GM06990 (cell line): ENCODE measurements around the gene C6orf163.
A peak's percentile ranks its signal among the peaks of the same experiment; 100 is the strongest.

Experiments
- DNase-seq: peaks from one replicate; pipeline ENCODE4 v3.0.0-alpha.2; 2011; ENCODE audit not compliant: insufficient read length; ENCODE audit errors: extremely low read depth
- H3K27me3 ChIP-seq: replicated peaks from 2 replicates; pipeline ENCODE4 v1.6.0; 2011; ENCODE audit warnings: low read length; ENCODE audit not compliant: control insufficient read depth, insufficient read depth
- H3K36me3 ChIP-seq: 2 replicates; pipeline ENCODE4 v1.5.1; 2011; ENCODE audit warnings: low read length; ENCODE audit not compliant: control insufficient read depth, insufficient read depth
- H3K4me3 ChIP-seq: replicated peaks from 2 replicates; pipeline ENCODE4 v1.5.1; 2011; ENCODE audit warnings: low read depth, mild to moderate bottlenecking, control low read depth, low read length
- TF ChIP-seq, protein P1 (sequence below): IDR thresholded peaks from 2 replicates; pipeline ENCODE4 v1.5.1; 2011; ENCODE audit warnings: low read length, control low read depth, mild to moderate bottlenecking, inconsistent platforms; ENCODE audit not compliant: insufficient read depth, poor library complexity, severe bottlenecking

The C6orf163 gene

DNA sequence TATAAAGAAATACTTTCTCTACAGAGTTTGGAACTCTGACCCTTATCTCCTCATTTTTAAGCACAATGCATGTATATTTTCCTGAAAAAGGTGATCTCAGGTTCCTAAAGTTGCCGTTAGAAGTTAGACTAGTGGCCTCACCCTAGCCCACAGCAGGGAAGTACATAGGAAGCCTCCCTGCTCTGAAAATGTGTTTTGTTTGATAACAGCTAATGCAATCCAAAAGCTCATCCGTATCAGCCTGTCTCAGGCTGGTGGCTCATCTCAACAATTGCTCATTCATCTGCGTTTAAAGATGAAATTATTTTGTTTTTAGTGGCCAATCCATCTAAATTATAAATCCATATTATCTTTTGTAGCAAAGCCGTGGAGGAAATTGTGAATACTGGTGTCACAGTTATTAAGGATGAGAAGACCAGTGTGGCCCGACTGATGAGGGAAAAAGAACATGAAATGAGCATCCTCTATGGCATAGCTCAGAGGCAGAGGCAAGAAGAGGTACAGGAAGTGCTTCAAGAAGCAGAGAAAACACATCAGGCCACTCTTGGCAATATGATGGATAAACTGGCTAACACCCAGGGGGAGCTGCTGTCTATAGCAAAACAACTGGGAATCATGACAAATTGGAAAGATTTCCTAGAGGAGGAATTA is 20.1 kb downstream of the C6orf163 start:
- Histone ChIP-seq H3K4me3 (no peak overlapping the region), H3K36me3 (no peaks in the 10 kb centered on the region), H3K27me3 (no peaks in the 10 kb centered on the region)
- no peak for DNase-seq
- TF ChIP-seq, protein P1, sequence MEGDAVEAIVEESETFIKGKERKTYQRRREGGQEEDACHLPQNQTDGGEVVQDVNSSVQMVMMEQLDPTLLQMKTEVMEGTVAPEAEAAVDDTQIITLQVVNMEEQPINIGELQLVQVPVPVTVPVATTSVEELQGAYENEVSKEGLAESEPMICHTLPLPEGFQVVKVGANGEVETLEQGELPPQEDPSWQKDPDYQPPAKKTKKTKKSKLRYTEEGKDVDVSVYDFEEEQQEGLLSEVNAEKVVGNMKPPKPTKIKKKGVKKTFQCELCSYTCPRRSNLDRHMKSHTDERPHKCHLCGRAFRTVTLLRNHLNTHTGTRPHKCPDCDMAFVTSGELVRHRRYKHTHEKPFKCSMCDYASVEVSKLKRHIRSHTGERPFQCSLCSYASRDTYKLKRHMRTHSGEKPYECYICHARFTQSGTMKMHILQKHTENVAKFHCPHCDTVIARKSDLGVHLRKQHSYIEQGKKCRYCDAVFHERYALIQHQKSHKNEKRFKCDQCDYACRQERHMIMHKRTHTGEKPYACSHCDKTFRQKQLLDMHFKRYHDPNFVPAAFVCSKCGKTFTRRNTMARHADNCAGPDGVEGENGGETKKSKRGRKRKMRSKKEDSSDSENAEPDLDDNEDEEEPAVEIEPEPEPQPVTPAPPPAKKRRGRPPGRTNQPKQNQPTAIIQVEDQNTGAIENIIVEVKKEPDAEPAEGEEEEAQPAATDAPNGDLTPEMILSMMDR: no peak

DNA sequence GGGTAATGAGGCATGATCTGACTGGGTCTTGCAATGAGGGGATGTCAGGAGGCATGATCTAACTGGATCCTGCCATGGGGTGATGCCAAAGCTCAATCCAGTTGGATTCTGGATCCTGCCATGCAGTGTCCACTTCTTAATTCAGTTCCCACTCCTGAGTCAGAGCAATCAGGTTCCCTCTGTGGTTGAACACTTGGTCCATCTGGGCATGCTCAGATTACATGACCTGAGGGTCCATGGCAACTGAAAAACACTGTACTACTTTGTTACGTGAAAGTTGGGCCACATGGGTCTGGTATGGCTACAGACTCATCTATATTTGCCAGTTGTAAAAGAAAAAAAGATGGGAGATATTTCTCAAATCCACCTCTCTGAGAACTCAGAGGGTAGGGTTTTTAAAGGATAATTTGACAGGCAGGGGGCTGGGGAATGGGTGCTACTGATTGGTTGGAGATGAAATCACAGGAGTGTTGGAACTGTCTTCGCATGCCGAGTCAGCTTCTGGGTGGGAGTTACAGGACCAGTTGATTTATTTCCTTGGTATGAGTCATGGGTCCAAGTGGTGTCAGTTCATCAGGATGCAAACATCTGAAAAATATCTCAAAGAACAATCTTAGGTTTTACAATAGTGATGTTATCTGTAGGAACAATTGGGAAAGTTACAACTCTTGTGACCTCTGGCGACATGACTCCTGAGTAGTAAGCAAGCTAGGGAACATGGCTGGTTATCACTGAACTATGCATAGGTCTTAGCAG is 21.6 kb downstream of the C6orf163 start:
- DNase-seq: no peak
- TF ChIP-seq, protein P1: no peak
- no peak overlapping the region for H3K4me3 ChIP-seq

DNA sequence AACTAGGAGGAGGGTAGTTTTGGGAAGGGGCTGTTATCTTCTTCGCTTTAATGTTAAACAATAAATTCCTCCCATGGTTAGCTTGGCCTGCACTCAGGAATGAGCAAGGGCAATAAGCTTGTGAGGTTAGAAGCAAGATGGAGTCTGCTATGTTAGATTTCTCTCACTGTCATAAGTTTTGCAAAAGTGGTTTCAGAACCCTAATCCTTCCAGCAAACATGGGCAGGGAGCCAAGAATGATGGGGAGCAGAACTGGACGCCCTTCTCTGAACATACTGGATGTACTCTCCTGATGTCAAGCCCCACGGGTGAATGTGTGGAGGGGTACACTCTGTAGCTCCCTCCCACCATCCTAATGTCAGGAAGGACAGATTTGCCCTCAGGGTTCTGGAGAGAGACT is 22.3 kb downstream of the C6orf163 start:
- Histone ChIP-seq H3K27me3 (no peaks in the 10 kb centered on the region), H3K36me3 (no peaks in the 10 kb centered on the region), H3K4me3 (no peak overlapping the region)
- TF ChIP-seq, protein P1: no peak
- DNase-seq: peak; percentile 9

More for the DNA sequence above, 21.6 kb downstream of the C6orf163 start:
- H3K27me3 ChIP-seq: no peaks in the 10 kb centered on the region
- no peaks in the 10 kb centered on the region for H3K36me3 ChIP-seq

DNA sequence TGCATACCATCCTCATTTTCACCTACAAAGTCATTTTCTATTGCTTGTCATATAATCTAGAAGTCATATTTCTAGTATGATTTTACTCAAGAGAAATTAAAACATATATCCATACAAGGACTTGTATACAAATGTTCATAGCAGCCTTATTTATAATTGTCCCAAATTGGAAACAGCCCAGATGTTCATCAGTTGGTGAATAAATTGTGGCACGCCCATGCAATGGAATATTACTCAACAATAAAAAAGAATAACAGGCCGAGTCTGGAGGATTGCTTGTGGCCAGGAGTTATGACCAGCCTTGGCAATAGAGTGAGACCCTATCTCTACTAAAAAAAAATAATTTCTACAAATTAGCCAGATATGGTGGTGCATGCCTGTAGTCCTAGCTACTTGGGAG is 28.8 kb downstream of the C6orf163 start:
- no peaks in the 10 kb centered on the region for H3K27me3 ChIP-seq
- TF ChIP-seq, protein P1: no peak
- no peaks in the 10 kb centered on the region for H3K36me3 ChIP-seq
- H3K4me3 ChIP-seq: no peak overlapping the region
- DNase-seq: no peak

DNA sequence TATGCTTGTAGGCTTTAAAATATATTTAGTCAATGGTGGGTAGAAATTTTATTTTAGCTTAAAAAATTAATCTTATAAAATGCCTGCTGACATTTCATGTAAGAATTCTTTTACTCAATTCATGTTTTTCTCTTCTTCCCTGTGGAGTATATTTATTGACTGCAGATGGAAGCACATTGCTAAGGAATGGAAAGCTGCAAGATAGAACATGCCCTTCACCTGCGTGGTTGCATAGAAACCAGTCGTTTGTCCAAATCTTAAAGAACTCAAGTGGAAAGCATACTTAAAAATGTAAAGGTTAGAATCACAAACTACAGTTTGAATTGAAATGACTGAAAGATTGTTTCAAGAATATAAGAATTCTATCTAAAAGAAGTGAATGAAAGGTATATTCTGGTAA is 30.7 kb downstream of the C6orf163 start:
- DNase-seq: no peak
- Histone ChIP-seq H3K27me3 (no peaks in the 10 kb centered on the region), H3K36me3 (no peaks in the 10 kb centered on the region), H3K4me3 (no peak overlapping the region)
- TF ChIP-seq, protein P1: no peak

DNA sequence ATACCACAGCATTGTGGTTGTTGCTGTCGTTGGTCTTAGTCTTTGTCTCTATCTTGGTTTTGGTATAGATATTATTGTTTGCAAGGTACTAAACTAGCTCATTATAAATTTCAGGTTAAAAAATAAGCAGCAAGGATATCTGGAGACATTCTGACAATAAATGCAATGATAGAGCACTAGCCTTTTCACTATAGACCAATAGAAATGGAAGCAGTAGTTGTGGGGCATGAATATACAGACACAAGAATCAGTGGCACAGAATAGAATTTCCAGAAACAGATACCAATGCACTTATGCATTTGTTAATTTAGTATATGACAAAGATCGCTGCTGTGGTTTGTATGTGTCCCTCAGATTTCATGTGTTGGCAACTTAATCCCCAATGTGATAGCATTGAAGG is 32.0 kb downstream of the C6orf163 start:
- TF ChIP-seq, protein P1: no peak
- Histone ChIP-seq H3K27me3 (no peaks in the 10 kb centered on the region), H3K36me3 (no peaks in the 10 kb centered on the region), H3K4me3 (no peak overlapping the region)
- no peak for DNase-seq
